ENCODE data around the gene BCL10.

DNA sequence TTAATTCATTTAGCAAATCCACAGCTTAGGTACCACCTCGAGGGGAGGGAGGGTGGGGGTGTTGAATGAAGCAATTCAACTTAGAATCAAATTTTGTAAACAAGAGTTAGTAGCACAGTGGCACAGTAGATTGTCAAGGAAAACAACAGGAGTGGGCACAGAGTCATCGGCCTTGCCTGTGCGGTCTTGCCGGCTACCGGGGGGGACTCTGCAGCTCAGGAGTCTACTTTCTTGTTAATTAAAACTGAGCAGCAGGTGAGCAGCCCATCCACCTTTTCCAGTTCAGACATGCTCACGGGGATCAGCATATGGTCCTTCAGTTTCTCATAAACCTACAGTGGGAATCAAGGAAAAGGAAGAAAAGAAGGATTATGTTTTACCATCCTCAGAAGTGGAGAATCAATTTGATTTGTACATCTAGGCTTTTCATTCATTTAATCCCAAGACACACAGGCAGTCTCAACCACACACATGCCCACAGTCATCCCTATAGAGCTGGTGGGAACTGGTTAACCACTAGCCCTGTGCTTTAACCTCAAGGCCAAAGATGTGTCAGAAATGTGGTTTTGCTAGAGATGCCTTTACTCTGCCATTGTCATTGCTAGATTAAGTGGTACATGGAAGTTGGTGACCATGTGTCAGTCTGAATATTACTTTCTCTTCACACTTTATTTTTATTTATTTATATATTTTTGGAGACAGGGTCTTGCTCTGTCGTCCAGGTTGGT lies 45.0 kb upstream of the BCL10 start:
- TF ChIP-seq, protein P1, sequence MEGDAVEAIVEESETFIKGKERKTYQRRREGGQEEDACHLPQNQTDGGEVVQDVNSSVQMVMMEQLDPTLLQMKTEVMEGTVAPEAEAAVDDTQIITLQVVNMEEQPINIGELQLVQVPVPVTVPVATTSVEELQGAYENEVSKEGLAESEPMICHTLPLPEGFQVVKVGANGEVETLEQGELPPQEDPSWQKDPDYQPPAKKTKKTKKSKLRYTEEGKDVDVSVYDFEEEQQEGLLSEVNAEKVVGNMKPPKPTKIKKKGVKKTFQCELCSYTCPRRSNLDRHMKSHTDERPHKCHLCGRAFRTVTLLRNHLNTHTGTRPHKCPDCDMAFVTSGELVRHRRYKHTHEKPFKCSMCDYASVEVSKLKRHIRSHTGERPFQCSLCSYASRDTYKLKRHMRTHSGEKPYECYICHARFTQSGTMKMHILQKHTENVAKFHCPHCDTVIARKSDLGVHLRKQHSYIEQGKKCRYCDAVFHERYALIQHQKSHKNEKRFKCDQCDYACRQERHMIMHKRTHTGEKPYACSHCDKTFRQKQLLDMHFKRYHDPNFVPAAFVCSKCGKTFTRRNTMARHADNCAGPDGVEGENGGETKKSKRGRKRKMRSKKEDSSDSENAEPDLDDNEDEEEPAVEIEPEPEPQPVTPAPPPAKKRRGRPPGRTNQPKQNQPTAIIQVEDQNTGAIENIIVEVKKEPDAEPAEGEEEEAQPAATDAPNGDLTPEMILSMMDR (IDR thresholded peaks at IDR 0.05), result no peak
- no peak for TF ChIP-seq POLR2A (IDR thresholded peaks at IDR 0.05)
